MCF 10A (cell line): ENCODE data around the gene RTKN2. TPM values are rescaled to one million over a fixed set of nuclear protein-coding genes. Genes with fewer than 3 reads are reported as not detected.

Experiments
- BruUV-seq: library from RNA; stranded (reverse); fragments of 400-500 nt; replicated peaks from 2 replicates; lab custom pipeline; 2021; lab: Mats Ljungman, UMichigan
- CTCF ChIA-PET: fragments of 300-600 bp; sonication (Branson Sonifier 250); formaldehyde crosslinking; extraction: SDS; loops from one replicate; lab custom pipeline; 2021; ENCODE audit warnings: antibody characterized with exemption, inconsistent platforms; lab: Yijun Ruan, JAX
- POLR2A ChIA-PET: fragments of 300-600, 350-650 bp; sonication (Branson Sonifier 250); formaldehyde crosslinking; extraction: SDS; loops from one replicate; lab custom pipeline; 2020; ENCODE audit warnings: antibody characterized with exemption, inconsistent platforms; lab: Yijun Ruan, JAX
- DNase-seq: peaks from one replicate; pipeline ENCODE4 v3.0.0-alpha.2; 2018; ENCODE audit not compliant: unreplicated experiment
- H3K27ac Mint-ChIP-seq: one replicate; pipeline ENCODE4 v1.8.0; 2022; ENCODE audit warnings: mild to moderate bottlenecking, low read depth, mixed read lengths; ENCODE audit not compliant: unreplicated experiment
- H3K27me3 Mint-ChIP-seq: one replicate; pipeline ENCODE4 v1.8.0; 2022; ENCODE audit warnings: mixed read lengths; ENCODE audit not compliant: insufficient read depth, unreplicated experiment
- H3K36me3 Mint-ChIP-seq: one replicate; pipeline ENCODE4 v1.8.0; 2022; ENCODE audit warnings: mild to moderate bottlenecking, moderate library complexity, mixed read lengths; ENCODE audit not compliant: insufficient read depth, unreplicated experiment
- H3K4me1 Mint-ChIP-seq: one replicate; pipeline ENCODE4 v1.8.0; 2022; ENCODE audit warnings: mixed read lengths; ENCODE audit not compliant: insufficient read depth, unreplicated experiment
- H3K4me3 Mint-ChIP-seq: one replicate; pipeline ENCODE4 v1.8.0; 2022; ENCODE audit warnings: mild to moderate bottlenecking, moderate library complexity, mixed read lengths; ENCODE audit not compliant: unreplicated experiment
- H3K9me3 Mint-ChIP-seq: one replicate; pipeline ENCODE4 v1.8.0; 2022; ENCODE audit warnings: mixed read lengths; ENCODE audit not compliant: unreplicated experiment
- intact Hi-C: fragments of 100-400 bp; cut with micrococcal nuclease; formaldehyde crosslinking; loops from 2 replicates; pipeline ENCODE4 v1.14.1; 2022
- total RNA-seq: library from RNA; stranded (reverse); gene quantifications from 2 replicates; pipeline ENCODE4 v1.2.3, GENCODE V29; 2022
- TF ChIP-seq, protein P1 (sequence below): fragments of 200-600 bp; IDR thresholded peaks from one replicate; pipeline ENCODE4 v1.8.0; 2022; ENCODE audit warnings: antibody characterized with exemption, mild to moderate bottlenecking; ENCODE audit not compliant: unreplicated experiment

RTKN2 gene
- total RNA-seq, 1 experiment from 2014 or later, result 2.6 TPM

DNA sequence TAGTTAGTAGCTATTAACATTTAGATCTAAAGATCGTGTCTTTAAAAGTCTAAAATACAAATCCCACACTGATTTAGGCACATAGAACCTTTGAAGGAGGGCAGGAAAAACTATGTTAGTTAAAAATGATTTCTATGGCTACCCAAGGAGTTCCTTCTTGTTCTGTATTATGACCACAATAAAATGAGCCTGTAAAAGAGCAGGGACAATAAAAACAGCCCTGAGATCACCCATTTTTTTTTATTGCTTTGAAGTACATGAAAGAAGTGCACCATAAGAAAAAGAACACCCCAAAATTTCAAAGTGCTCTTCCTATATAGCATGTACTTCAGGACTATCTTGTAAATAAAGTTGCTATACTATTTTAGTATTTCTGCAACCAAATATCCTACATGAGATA, 29.8 kb downstream of the RTKN2 start:
- POLR2A ChIA-PET, result interaction anchor here (0.6 to 3.5 kb wide), 2 partner anchors 189 to 617 kb away, joined by 4 to 24 read pairs; no protein-coding TSS in a partner anchor
- no peak for DNase-seq
- no peak overlapping the region for H3K4me3 Mint-ChIP-seq
- H3K9me3 Mint-ChIP-seq, result no peaks in the 10 kb centered on the region
- CTCF ChIA-PET, result no interaction called here
- H3K4me1 Mint-ChIP-seq, result peaks cover 4% of the 10 kb centered on the region
- no TSS peak for BruUV-seq
- no peaks in the 10 kb centered on the region for H3K27me3 Mint-ChIP-seq
- intact Hi-C loops, result no loop called here
- no peaks in the 10 kb centered on the region for H3K36me3 Mint-ChIP-seq
- TF ChIP-seq, protein P1, sequence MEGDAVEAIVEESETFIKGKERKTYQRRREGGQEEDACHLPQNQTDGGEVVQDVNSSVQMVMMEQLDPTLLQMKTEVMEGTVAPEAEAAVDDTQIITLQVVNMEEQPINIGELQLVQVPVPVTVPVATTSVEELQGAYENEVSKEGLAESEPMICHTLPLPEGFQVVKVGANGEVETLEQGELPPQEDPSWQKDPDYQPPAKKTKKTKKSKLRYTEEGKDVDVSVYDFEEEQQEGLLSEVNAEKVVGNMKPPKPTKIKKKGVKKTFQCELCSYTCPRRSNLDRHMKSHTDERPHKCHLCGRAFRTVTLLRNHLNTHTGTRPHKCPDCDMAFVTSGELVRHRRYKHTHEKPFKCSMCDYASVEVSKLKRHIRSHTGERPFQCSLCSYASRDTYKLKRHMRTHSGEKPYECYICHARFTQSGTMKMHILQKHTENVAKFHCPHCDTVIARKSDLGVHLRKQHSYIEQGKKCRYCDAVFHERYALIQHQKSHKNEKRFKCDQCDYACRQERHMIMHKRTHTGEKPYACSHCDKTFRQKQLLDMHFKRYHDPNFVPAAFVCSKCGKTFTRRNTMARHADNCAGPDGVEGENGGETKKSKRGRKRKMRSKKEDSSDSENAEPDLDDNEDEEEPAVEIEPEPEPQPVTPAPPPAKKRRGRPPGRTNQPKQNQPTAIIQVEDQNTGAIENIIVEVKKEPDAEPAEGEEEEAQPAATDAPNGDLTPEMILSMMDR, result no peak
- H3K27ac Mint-ChIP-seq, result no peak overlapping the region

DNA sequence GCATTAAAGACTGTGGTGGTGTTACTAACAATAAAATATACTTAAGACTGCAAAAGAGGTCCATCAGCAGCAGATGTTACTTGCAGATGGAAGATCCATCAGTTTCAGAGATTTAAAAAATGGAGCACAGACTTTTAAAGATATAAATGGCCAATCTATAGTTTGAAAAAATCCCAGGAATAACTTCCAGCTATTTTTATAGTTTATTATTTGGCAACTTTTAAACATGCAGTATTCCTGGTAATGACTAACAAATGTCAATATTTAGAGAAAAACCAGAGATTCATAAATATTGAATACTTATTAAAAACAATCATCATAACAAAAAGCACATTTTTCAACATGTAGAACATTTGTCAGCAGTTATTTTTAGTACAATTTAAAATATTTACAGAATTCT, 30.7 kb downstream of the RTKN2 start:
- ChIA-PET CTCF (no interaction called here), POLR2A (no interaction called here)
- intact Hi-C loops, result no loop called here
- Mint-ChIP-seq H3K27ac (no peak overlapping the region), H3K4me3 (no peak overlapping the region), H3K27me3 (no peaks in the 10 kb centered on the region), H3K36me3 (no peaks in the 10 kb centered on the region), H3K9me3 (no peaks in the 10 kb centered on the region), H3K4me1 (peaks cover 13% of the 10 kb centered on the region)
- no TSS peak for BruUV-seq
- no peak for DNase-seq
- TF ChIP-seq, protein P1, result no peak

DNA sequence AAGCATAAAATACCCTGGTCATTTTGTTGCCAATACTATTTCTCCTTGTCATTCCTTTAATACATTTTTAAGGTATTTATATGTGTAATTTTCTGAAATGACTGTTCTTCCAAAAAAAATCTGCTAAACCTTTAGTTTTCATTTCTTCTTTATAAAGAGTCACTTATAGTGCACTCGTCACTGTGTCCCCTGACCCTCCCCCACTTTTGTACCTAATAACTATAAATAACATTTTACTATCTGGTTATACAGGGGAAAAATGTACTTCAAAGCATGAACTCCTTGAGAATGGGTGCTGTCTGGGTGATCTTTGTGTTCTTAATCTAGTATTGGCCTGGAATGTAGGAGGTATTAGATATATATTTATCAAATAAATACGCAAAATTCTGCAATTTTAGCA, 31.1 kb downstream of the RTKN2 start:
- H3K4me1 Mint-ChIP-seq, result peaks cover 13% of the 10 kb centered on the region
- BruUV-seq, result no TSS peak

DNA sequence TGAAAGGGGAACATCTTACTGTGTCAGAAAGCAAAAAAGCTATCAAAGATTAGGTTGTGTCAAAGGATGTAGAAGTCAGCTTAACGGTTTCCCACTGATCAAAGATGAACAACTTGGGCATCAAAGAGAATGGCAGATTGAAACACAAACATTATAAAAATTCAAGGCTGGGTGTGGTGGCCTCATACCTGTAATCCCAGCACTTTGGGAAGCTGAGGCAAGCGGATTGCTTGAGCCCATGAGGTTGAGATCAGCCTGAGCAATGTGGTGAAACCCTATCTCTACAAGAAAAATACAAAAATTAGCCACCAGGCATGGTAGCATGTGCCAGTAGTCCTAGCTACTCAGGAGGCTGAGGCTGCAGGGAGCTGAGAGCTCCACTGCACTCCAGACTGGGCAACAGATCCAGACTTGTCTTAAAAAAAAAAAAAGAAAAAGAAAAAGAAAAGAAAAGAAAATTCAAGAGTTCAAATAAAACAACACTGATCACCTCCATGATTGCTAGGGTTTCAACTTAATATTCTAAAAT, 34.5 kb downstream of the RTKN2 start:
- no peak for DNase-seq
- peaks cover 21% of the 10 kb centered on the region for H3K4me1 Mint-ChIP-seq
- no peak overlapping the region for H3K27ac Mint-ChIP-seq
- no peaks in the 10 kb centered on the region for H3K36me3 Mint-ChIP-seq
- no TSS peak for BruUV-seq
- no peaks in the 10 kb centered on the region for H3K27me3 Mint-ChIP-seq
- intact Hi-C loops, result no loop called here
- H3K4me3 Mint-ChIP-seq, result no peak overlapping the region
- CTCF ChIA-PET, result interaction anchor here (0.8 kb wide), 1 partner anchor 11 kb away, joined by 3 read pairs; no protein-coding TSS in a partner anchor
- no peaks in the 10 kb centered on the region for H3K9me3 Mint-ChIP-seq
- POLR2A ChIA-PET, result interaction anchor here (0.6 to 0.7 kb wide), 3 partner anchors 23 to 196 kb away, joined by 3 read pairs; no protein-coding TSS in a partner anchor
- TF ChIP-seq, protein P1, result no peak

More for the DNA sequence above, 31.1 kb downstream of the RTKN2 start:
- ChIA-PET CTCF (no interaction called here), POLR2A (no interaction called here)
- H3K9me3 Mint-ChIP-seq, result no peaks in the 10 kb centered on the region
- intact Hi-C loops, result no loop called here
- no peaks in the 10 kb centered on the region for H3K27me3 Mint-ChIP-seq
- no peak overlapping the region for H3K4me3 Mint-ChIP-seq
- no peak overlapping the region for H3K27ac Mint-ChIP-seq
- TF ChIP-seq, protein P1, result no peak
- DNase-seq, result no peak
- H3K36me3 Mint-ChIP-seq, result no peaks in the 10 kb centered on the region
